Hepatocyte (in vitro differentiated cells): ENCODE measurements around the gene PLD2. TPM values are rescaled to one million over a fixed set of nuclear protein-coding genes. Genes with fewer than 3 reads are reported as not detected.

Experiments
- DNase-seq: peaks from one replicate; pipeline ENCODE4 v3.0.0-alpha.2; 2016; ENCODE audit warnings: low spot score
- H2AFZ ChIP-seq: fragments of 200-600 bp; sonication (generic); 2 replicates; pipeline ENCODE4 v1.6.0; 2016; ENCODE audit warnings: antibody characterized with exemption, mild to moderate bottlenecking
- H3K27ac ChIP-seq: fragments of 200-600 bp; sonication (generic); 2 replicates; pipeline ENCODE4 v1.5.1; 2016; ENCODE audit warnings: mild to moderate bottlenecking
- H3K27me3 ChIP-seq: fragments of 200-600 bp; sonication (generic); 2 replicates; pipeline ENCODE4 v1.6.1; 2016
- H3K36me3 ChIP-seq: fragments of 200-600 bp; sonication (generic); replicated peaks from 2 replicates; pipeline ENCODE4 v1.5.1; 2016; ENCODE audit warnings: low read depth; ENCODE audit not compliant: insufficient read depth
- H3K4me1 ChIP-seq: fragments of 200-600 bp; sonication (generic); 2 replicates; pipeline ENCODE4 v1.5.1; 2016; ENCODE audit warnings: mild to moderate bottlenecking, moderate library complexity; ENCODE audit not compliant: insufficient read depth
- H3K4me2 ChIP-seq: fragments of 200-600 bp; sonication (generic); 2 replicates; pipeline ENCODE4 v1.6.0; 2016
- H3K4me3 ChIP-seq: fragments of 200-600 bp; sonication (generic); 2 replicates; pipeline ENCODE4 v1.5.1; 2016; ENCODE audit warnings: mild to moderate bottlenecking
- H3K79me2 ChIP-seq: fragments of 200-600 bp; sonication (generic); 2 replicates; pipeline ENCODE4 v1.6.0; 2017; ENCODE audit warnings: mild to moderate bottlenecking
- H3K9me2 ChIP-seq: fragments of 200-600 bp; sonication (generic); replicated peaks from 2 replicates; pipeline ENCODE4 v1.6.0; 2017; ENCODE audit warnings: mild to moderate bottlenecking; ENCODE audit not compliant: insufficient read depth
- H3K9me3 ChIP-seq: fragments of 200-600 bp; sonication (generic); 2 replicates; pipeline ENCODE4 v1.5.1; 2016; ENCODE audit warnings: low read depth, mild to moderate bottlenecking
- H4K20me1 ChIP-seq: fragments of 200-600 bp; sonication (generic); 2 replicates; pipeline ENCODE4 v1.6.0; 2016; ENCODE audit warnings: mild to moderate bottlenecking; ENCODE audit not compliant: insufficient read depth, poor library complexity, severe bottlenecking
- EZH2 ChIP-seq: fragments of 200-600 bp; sonication (generic); IDR thresholded peaks from 2 replicates; pipeline ENCODE4 v1.6.1; 2016; ENCODE audit warnings: antibody characterized with exemption, mild to moderate bottlenecking, borderline replicate concordance
- EZH2phosphoT487 ChIP-seq: fragments of 200-600 bp; sonication (generic); IDR thresholded peaks from one replicate; pipeline ENCODE4 v1.6.1; 2018; ENCODE audit warnings: antibody characterized with exemption, mild to moderate bottlenecking, low read depth, moderate library complexity; ENCODE audit not compliant: unreplicated experiment, severe bottlenecking
- WGBS: methylation state at CpG from one replicate; pipeline ENCODE4 v1.1.6; 2016; ENCODE audit warnings: low lambda C conversion rate; ENCODE audit errors: missing lambda C conversion rate; 5-methylcytosine and 5-hydroxymethylcytosine counted together
- polyA plus RNA-seq: library from polyadenylated mRNA; unstranded; fragments of >200 nt; fragmentation: Nextera tagmentation; extraction: Ambion mirVana; gene quantifications from 2 replicates; pipeline ENCODE4 v1.2.1, GENCODE V29; 2016
- total RNA-seq: library from RNA; depleted of rRNA; stranded (reverse); fragments of >200 nt; gene quantifications from 2 replicates; pipeline ENCODE4 v1.2.3, GENCODE V29; 2014
- TF ChIP-seq, protein P1 (sequence below): fragments of 200-600 bp; sonication (generic); IDR thresholded peaks from 2 replicates; pipeline ENCODE4 v1.5.1; 2016; ENCODE audit warnings: antibody characterized with exemption, mild to moderate bottlenecking; ENCODE audit not compliant: poor library complexity

PLD2 gene
- total and polyA plus RNA-seq, 2 experiments from 2014 or later: 21.8 to 25.2 TPM

DNA sequence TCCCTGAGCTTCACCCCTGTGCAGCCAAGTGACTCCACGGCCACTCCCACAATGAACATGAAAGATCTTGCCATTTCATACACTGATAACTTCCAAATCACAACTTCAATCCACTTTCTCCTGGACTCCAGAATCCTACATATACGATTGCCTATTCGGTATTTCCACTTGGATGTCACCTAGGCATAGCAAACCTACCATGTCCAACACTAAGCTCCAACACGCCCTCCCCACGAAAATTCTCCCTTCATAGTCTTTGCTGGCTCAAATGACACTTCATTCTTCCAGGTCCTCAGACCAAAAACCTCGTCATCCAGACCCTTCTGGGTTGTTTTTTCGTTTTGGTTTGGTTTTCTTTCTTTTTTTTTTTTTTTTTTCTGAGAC, 16.3 kb upstream of the PLD2 start:
- peak overlapping the region; percentile 87 for H2AFZ ChIP-seq
- 58% methylated on average over 7 of the region's 7 CpGs for WGBS
- peak overlapping the region; percentile 99 for H3K4me3 ChIP-seq

DNA sequence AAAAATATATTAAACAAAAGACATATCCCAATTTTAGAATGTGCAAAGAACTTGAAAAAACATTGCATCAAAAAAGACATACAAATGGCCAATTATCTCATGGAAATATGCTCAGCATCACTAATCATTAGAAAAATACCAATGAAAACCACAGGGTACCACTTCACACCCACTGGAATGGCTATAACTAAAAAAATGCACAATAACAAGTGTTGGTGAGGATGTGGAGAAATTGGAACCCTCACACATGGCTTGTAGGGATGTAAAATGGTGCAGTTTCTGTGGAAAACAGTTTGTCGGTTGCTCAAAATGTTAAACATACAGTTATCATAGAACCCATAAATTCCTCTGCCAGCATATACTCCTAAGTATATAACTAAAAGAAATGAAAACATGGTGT, 11.8 kb upstream of the PLD2 start:
- Histone ChIP-seq H3K9me2 (no peaks in the 10 kb centered on the region), H4K20me1 (no peaks in the 10 kb centered on the region), H3K36me3 (no peaks in the 10 kb centered on the region), H3K79me2 (peaks cover 16% of the 10 kb centered on the region), H3K4me1 (peaks cover 7% of the 10 kb centered on the region), H3K4me2 (peak overlapping the region; percentile 69), H2AFZ (peak overlapping the region; percentile 90), H3K9me3 (no peaks in the 10 kb centered on the region), H3K27ac (peak overlapping the region; percentile 84), H3K27me3 (no peaks in the 10 kb centered on the region), H3K4me3 (no peak overlapping the region)
- TF ChIP-seq EZH2phosphoT487 (no peak), EZH2 (no peak)
- TF ChIP-seq, protein P1, sequence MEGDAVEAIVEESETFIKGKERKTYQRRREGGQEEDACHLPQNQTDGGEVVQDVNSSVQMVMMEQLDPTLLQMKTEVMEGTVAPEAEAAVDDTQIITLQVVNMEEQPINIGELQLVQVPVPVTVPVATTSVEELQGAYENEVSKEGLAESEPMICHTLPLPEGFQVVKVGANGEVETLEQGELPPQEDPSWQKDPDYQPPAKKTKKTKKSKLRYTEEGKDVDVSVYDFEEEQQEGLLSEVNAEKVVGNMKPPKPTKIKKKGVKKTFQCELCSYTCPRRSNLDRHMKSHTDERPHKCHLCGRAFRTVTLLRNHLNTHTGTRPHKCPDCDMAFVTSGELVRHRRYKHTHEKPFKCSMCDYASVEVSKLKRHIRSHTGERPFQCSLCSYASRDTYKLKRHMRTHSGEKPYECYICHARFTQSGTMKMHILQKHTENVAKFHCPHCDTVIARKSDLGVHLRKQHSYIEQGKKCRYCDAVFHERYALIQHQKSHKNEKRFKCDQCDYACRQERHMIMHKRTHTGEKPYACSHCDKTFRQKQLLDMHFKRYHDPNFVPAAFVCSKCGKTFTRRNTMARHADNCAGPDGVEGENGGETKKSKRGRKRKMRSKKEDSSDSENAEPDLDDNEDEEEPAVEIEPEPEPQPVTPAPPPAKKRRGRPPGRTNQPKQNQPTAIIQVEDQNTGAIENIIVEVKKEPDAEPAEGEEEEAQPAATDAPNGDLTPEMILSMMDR: no peak
- WGBS: 96% methylated on average over 1 of the region's 1 CpG
- no peak for DNase-seq

More for the DNA sequence above, 16.3 kb upstream of the PLD2 start:
- Histone ChIP-seq H3K9me2 (no peaks in the 10 kb centered on the region), H3K36me3 (no peaks in the 10 kb centered on the region), H3K79me2 (peaks cover 11% of the 10 kb centered on the region), H3K27me3 (no peaks in the 10 kb centered on the region), H3K4me2 (peak overlapping the region; percentile 92), H3K9me3 (no peaks in the 10 kb centered on the region), H3K27ac (peak overlapping the region; percentile 99), H3K4me1 (peaks cover 21% of the 10 kb centered on the region), H4K20me1 (no peaks in the 10 kb centered on the region)
- TF ChIP-seq EZH2: no peak
- TF ChIP-seq, protein P1: no peak
- TF ChIP-seq EZH2phosphoT487: no peak
- DNase-seq: no peak

- Histone ChIP-seq H3K9me2 (no peaks in the 10 kb centered on the region), H3K27ac (peak overlapping the region; percentile 74), H2AFZ (peak overlapping the region; percentile 74), H3K79me2 (peaks cover 16% of the 10 kb centered on the region), H4K20me1 (no peaks in the 10 kb centered on the region), H3K36me3 (no peaks in the 10 kb centered on the region), H3K4me1 (peaks cover 4% of the 10 kb centered on the region), H3K4me3 (peak overlapping the region; percentile 67), H3K27me3 (no peaks in the 10 kb centered on the region), H3K9me3 (no peaks in the 10 kb centered on the region), H3K4me2 (peak overlapping the region; percentile 77)
- no peak for TF ChIP-seq EZH2phosphoT487
- TF ChIP-seq EZH2: no peak
- TF ChIP-seq, protein P1: no peak
- peak; percentile 63 for DNase-seq
- 1% methylated on average over 7 of the region's 7 CpGs for WGBS
Measured at GRCh38 chr17:4796552-4796920, 10.4 kb upstream of the PLD2 start.
